IPS DF 6.9 (cell line): Measurements from ENCODE around the gene ACTRT1.

Source experiments
- DNase-seq: peaks from one replicate; pipeline ENCODE4 v3.0.0-alpha.2; 2013; ENCODE audit warnings: low read depth, low spot score
- H3K27ac ChIP-seq: one replicate; pipeline ENCODE4 v1.5.1; 2013; ENCODE audit warnings: low read length, control low read depth
- H3K27me3 ChIP-seq: 2 replicates; pipeline ENCODE4 v1.6.1; 2013; ENCODE audit warnings: mild to moderate bottlenecking, low read length; ENCODE audit not compliant: control insufficient read depth, insufficient read depth
- H3K36me3 ChIP-seq: 2 replicates; pipeline ENCODE4 v1.6.1; 2013; ENCODE audit warnings: low read length; ENCODE audit not compliant: control insufficient read depth, insufficient read depth
- H3K4me1 ChIP-seq: 2 replicates; pipeline ENCODE4 v1.6.1; 2013; ENCODE audit warnings: low read length; ENCODE audit not compliant: control insufficient read depth, insufficient read depth
- H3K4me3 ChIP-seq: 2 replicates; pipeline ENCODE4 v1.5.1; 2013; ENCODE audit warnings: mild to moderate bottlenecking, low read length
- H3K9me3 ChIP-seq: 2 replicates; pipeline ENCODE4 v1.6.1; 2013; ENCODE audit warnings: low read length, inconsistent platforms; ENCODE audit not compliant: control insufficient read depth, insufficient read depth
- WGBS: extraction: QIAGEN DNeasy Blood & Tissue Kit; methylation state at CpG from one replicate; pipeline ENCODE4 v1.1.7; 2013; ENCODE audit warnings: mixed read lengths, missing lambda C conversion rate; ENCODE audit not compliant: insufficient read length, insufficient coverage; 5-methylcytosine and 5-hydroxymethylcytosine counted together

The ACTRT1 gene

DNA sequence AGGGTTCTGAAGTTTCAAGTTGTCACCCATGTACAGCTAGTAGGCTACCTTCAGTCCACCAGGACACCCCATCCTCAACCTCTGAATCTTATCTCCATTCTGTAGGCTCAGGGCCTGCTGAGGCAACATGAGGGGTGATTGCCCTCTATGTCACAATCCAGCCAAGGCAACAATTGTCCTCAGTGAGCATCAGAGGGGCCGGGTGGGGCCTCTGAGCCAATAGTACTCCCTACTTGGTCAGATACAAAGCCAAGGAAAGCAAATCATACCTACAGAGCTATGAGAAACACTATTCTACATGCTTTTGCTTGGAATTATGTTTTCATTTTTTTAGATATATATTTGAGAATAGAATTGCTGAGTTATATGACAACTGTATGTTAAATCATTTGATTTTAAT, at the start of gene ACTRT1:
Gene ACTRT1 (minus strand): TSS at position 101 of the 400 bp plus-strand sequence. CDS start 197 bp downstream, outside the sequence.
- WGBS: no CpG with 5 or more reads among the region's 1 CpG
- H3K4me1 ChIP-seq: no peaks in the 10 kb centered on the region
- H3K36me3 ChIP-seq: no peaks in the 10 kb centered on the region
- no peaks in the 10 kb centered on the region for H3K9me3 ChIP-seq
- H3K27ac ChIP-seq: no peak within 1 kb of the TSS
- no peaks in the 10 kb centered on the region for H3K27me3 ChIP-seq
- no peak for DNase-seq
- H3K4me3 ChIP-seq: no peak within 1 kb of the TSS

DNA sequence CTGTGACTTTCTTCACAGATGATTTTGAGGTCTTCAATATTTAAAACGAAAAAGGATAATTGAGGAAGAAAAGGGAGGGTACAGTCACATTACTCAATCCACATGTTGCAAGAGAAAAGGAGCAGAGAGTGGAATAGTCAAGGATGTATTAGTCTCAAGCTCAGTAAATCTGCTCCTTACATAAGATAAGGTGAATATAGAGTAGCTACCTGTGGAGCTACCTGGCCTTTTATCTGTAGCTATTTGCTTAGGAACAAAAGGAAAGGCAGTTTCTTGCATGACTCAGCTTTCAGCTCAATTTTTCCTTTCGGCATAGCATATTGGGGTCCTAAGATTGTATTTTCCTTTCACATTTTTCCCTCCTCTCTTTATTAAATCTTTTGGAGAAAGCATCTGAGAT, 26.3 kb upstream of the ACTRT1 start:
- Histone ChIP-seq H3K9me3 (no peaks in the 10 kb centered on the region), H3K36me3 (no peaks in the 10 kb centered on the region), H3K4me3 (no peak overlapping the region), H3K4me1 (no peaks in the 10 kb centered on the region; the same call in 1 of the 2 replicates), H3K27ac (no peak overlapping the region), H3K27me3 (no peaks in the 10 kb centered on the region)
- no peak for DNase-seq
- WGBS: no CpG with 5 or more reads among the region's 2 CpGs

DNA sequence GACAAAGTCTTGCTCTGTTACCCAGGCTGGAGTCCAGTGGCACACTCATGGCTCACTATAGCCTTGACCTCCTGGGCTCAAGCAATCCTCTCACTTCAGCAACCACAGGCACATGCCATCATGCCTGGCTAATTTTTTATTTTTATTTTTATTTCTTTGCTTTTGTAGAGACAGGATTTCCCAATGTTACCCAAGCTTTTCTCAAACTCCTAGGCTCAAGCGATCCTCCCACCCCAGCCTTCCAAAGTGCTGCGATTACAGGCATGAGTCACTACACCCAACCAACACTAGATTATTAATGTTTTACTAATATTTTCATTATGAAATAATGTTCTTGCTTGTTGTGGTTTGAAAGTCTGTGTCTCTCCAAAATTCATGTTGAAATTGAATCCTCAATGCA, 5.2 kb upstream of the ACTRT1 start:
- no peak overlapping the region for H3K27ac ChIP-seq

DNA sequence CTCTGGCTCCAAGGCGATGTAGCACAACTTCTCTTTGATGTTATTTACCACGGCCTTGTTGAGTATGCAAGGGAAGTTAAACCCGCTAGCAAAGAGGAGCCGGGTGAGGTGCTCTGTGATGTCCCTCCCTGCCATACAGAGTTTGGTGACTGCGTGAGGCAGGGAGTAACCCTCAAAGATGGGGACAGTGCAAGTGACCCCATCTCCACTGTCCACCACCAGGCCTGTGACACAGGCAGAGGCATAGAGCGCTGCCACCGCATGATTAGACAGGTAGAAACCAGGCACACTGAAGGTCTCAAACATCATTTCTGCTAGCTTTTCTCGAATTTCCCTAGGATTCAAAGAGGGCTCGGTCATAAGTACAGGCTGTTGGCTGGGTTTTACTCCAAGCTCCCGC, 677 bp downstream of the ACTRT1 start:
- WGBS: no CpG with 5 or more reads among the region's 10 CpGs
- Histone ChIP-seq H3K4me3 (no peak overlapping the region), H3K4me1 (no peaks in the 10 kb centered on the region), H3K36me3 (no peaks in the 10 kb centered on the region), H3K27ac (no peak overlapping the region), H3K27me3 (no peaks in the 10 kb centered on the region), H3K9me3 (no peaks in the 10 kb centered on the region)
- no peak for DNase-seq

More for the DNA sequence above, 5.2 kb upstream of the ACTRT1 start:
- Histone ChIP-seq H3K9me3 (no peaks in the 10 kb centered on the region), H3K36me3 (no peaks in the 10 kb centered on the region), H3K4me3 (no peak overlapping the region), H3K27me3 (no peaks in the 10 kb centered on the region), H3K4me1 (no peaks in the 10 kb centered on the region)
- DNase-seq: no peak
- WGBS: no CpG with 5 or more reads among the region's 2 CpGs

DNA sequence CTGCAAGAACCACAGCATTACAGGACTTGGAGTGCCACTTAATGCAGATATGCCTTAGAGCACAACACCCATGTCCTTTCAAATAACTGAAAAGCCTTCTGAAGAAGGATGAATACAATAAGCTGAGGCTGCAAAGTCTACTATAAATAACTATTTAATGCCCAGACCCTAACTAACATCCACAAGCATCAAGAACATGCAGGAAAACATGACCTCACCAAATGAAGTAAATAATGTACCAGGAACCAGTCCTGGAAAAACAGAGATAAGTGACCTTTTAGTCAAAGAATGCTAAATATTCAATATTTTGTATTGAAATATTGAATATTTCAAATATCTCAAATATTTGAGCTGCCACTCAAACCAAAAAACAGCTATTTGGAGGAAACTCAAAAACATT, 16.9 kb downstream of the ACTRT1 start:
- Histone ChIP-seq H3K4me3 (no peak overlapping the region), H3K9me3 (no peaks in the 10 kb centered on the region), H3K4me1 (no peaks in the 10 kb centered on the region), H3K36me3 (no peaks in the 10 kb centered on the region), H3K27ac (no peak overlapping the region), H3K27me3 (no peaks in the 10 kb centered on the region)
- DNase-seq: no peak

DNA sequence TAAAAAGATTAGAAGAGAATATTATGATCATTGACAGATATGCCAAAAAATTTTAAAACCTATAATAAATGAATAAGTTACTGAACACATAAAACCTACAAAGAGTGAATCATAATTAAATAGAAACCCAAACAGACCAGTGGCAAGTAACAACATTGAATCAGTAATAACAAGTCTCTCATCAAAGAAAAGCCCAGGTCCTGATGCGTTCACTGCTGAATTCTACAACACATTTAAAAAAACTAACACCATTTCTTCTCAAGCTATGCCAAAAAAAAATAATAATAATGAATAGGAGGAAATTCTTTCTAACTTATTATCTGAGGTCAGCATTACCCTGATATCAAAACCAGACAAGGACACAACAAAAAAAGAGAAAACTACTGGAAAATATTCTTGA, 30.6 kb downstream of the ACTRT1 start:
- Histone ChIP-seq H3K36me3 (no peaks in the 10 kb centered on the region), H3K4me3 (no peak overlapping the region), H3K9me3 (no peaks in the 10 kb centered on the region), H3K4me1 (no peaks in the 10 kb centered on the region), H3K27me3 (no peaks in the 10 kb centered on the region), H3K27ac (no peak overlapping the region)
- WGBS: no CpG with 5 or more reads among the region's 1 CpG
- no peak for DNase-seq

DNA sequence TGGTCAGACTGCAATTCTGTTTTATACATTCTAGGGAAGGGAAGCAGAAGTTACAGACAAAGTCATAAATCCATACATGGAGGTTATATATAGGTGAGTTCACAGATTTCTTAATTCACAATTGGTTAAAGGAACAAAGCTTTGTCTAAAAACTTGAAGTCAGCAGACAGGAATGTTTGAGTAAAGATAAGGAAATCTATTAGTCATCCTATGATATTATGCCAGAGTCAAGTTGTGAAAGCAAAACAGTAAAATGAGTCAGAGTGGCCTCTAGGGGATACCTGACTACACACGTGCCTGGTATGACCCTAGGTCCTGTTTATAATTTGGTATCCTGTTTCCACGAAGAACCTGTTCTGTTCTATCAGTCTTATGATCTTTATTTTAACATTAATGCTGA, 31.5 kb downstream of the ACTRT1 start:
- H3K27me3 ChIP-seq: no peaks in the 10 kb centered on the region
- H3K27ac ChIP-seq: no peak overlapping the region
- no peaks in the 10 kb centered on the region for H3K36me3 ChIP-seq
- H3K4me1 ChIP-seq: no peaks in the 10 kb centered on the region
- DNase-seq: no peak
- H3K9me3 ChIP-seq: no peaks in the 10 kb centered on the region
- no peak overlapping the region for H3K4me3 ChIP-seq
- no CpG with 5 or more reads among the region's 2 CpGs for WGBS

DNA sequence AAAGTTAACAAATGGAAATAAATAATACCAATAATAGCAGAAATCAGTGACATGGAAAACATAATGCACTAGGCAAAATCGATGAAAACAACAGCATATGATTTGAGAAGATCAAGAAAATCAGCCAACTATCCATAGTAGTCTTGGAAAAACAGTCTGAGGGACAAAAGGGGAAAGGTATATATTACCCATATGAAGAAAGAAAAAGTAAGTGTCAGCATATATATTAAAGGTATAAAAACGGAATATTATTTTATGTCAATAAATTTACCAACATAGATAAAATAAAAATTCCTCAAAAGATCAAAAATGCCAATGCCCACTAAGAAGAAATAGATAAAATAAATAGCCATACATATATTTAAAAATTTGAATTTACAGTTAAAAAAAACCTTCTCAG, 33.0 kb downstream of the ACTRT1 start:
- Histone ChIP-seq H3K9me3 (no peaks in the 10 kb centered on the region), H3K4me1 (no peaks in the 10 kb centered on the region), H3K4me3 (no peak overlapping the region), H3K36me3 (no peaks in the 10 kb centered on the region), H3K27ac (no peak overlapping the region), H3K27me3 (no peaks in the 10 kb centered on the region)
- no CpG with 5 or more reads among the region's 2 CpGs for WGBS
- DNase-seq: no peak

DNA sequence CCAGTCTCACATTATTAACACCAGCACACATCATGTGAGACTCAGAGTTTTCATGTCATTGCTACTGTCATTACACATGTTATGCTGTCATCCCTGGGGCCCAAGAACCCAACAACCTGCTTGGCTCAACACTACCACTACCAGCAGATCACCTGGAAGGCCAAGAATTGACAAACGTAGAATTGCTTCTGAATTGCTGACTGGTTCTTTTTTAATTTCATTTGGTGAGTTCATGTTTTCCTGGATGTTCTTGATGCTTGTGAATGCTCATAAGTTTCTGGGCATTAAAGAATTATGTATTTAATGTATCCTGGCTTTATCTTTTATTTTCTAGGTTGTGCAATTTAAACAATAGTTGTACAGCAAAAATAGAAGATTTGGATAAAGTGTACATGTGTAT, 40.2 kb downstream of the ACTRT1 start:
- no CpG with 5 or more reads among the region's 1 CpG for WGBS
- Histone ChIP-seq H3K4me1 (no peaks in the 10 kb centered on the region), H3K36me3 (no peaks in the 10 kb centered on the region), H3K4me3 (no peak overlapping the region), H3K27ac (no peak overlapping the region), H3K9me3 (no peaks in the 10 kb centered on the region), H3K27me3 (no peaks in the 10 kb centered on the region)
- DNase-seq: no peak

DNA sequence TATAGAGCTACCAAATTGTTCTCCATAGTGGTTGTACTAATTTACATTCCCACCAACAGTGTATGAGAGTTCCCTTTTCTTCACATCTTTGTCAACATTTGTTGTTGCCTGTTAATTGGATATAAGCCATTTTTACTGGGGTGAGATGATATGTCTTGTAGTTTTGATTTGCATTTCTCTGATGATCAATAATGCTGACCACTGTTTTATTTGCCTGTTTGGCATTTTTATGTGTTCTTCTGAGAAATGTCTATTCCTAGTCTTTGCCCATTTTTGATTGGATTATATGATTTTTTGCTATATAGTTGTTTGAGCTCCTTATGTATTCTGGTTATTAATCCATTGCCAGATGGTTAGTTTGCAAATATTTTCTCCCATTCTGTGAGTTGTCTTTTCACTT, 44.3 kb downstream of the ACTRT1 start:
- no peaks in the 10 kb centered on the region for H3K4me1 ChIP-seq
- no peak overlapping the region for H3K27ac ChIP-seq
- no peak for DNase-seq
- no peak overlapping the region for H3K4me3 ChIP-seq
- H3K27me3 ChIP-seq: no peaks in the 10 kb centered on the region
- no peaks in the 10 kb centered on the region for H3K9me3 ChIP-seq
- H3K36me3 ChIP-seq: no peaks in the 10 kb centered on the region
